Stimulated activated CD8-positive, alpha-beta memory T cell treated with anti-CD3 and anti-CD28 coated beads, Interleukin-15, amount 100 ng/mL, for 24 hours (primary cell): ENCODE data around the gene PRSS12.
"Not testable (repeated sequence)": the region's sequence is repeated elsewhere in the genome, so short reads cannot be mapped to it uniquely, and the experiment has no call there.

Experiments used
- DNase-seq: peaks from one replicate; pipeline ENCODE4 v3.0.0-alpha.2; 2020; ENCODE audit warnings: low read depth

The PRSS12 gene

GRCh38 chr4:118276580-118276979 lies 76.2 kb downstream of the PRSS12 start:
- DNase-seq, result no peak

GRCh38 chr4:118273642-118274041 lies 79.2 kb downstream of the PRSS12 start:
- DNase-seq, result no peak

GRCh38 chr4:118271788-118272187 lies 81.0 kb downstream of the PRSS12 start:
- no peak for DNase-seq

- DNase-seq, result no peak
Measured at GRCh38 chr4:118270492-118270891, 82.3 kb downstream of the PRSS12 start.

GRCh38 chr4:118268780-118269179 lies 84.0 kb downstream of the PRSS12 start:
- DNase-seq, result no peak

GRCh38 chr4:118266145-118266496 lies 86.7 kb downstream of the PRSS12 start:
- not testable (repeated sequence) for DNase-seq

GRCh38 chr4:118265312-118266144 lies 87.3 kb downstream of the PRSS12 start:
- DNase-seq, result no peak

GRCh38 chr4:118264096-118264495 lies 88.7 kb downstream of the PRSS12 start:
- DNase-seq, result no peak

GRCh38 chr4:118260309-118260708 lies 92.5 kb downstream of the PRSS12 start:
- DNase-seq, result no peak

GRCh38 chr4:118259111-118259510 lies 93.7 kb downstream of the PRSS12 start:
- DNase-seq, result no peak

- DNase-seq, result no peak
Measured at GRCh38 chr4:118254368-118254767, 98.4 kb downstream of the PRSS12 start.

- no peak for DNase-seq
Measured at GRCh38 chr4:118249890-118250289, 102.9 kb downstream of the PRSS12 start.

GRCh38 chr4:118237531-118237930 lies 115.3 kb downstream of the PRSS12 start:
- no peak for DNase-seq

GRCh38 chr4:118235566-118236120 lies 117.2 kb downstream of the PRSS12 start:
- DNase-seq, result no peak
